Frontal cortex (tissue), 4 donors: ENCODE data around the gene DNAH2. TPM values are rescaled to one million over a fixed set of nuclear protein-coding genes. Genes with fewer than 3 reads are reported as not detected.

ENCODE experiments used
- DNase-seq, 2 donors: peaks; one replicate each; pipeline ENCODE4 v3.0.0; 2012; ENCODE audit warnings: low spot score in 2 of 2
- FAIRE-seq: peaks from 2 replicates; lab custom pipeline; 2012; peaks lifted over from hg19 to GRCh38; lab: Jason Lieb, UNC
- total RNA-seq: library from RNA; depleted of rRNA; stranded (reverse); fragments of >200 nt; gene quantifications from one replicate; pipeline ENCODE4 v1.2.3, GENCODE V29; 2014
- donor health status: control.
- donor health status: control.
- donor health status: control.

The DNAH2 gene
- total RNA-seq, 1 donor from 2014 or later: 1.2 TPM

DNA sequence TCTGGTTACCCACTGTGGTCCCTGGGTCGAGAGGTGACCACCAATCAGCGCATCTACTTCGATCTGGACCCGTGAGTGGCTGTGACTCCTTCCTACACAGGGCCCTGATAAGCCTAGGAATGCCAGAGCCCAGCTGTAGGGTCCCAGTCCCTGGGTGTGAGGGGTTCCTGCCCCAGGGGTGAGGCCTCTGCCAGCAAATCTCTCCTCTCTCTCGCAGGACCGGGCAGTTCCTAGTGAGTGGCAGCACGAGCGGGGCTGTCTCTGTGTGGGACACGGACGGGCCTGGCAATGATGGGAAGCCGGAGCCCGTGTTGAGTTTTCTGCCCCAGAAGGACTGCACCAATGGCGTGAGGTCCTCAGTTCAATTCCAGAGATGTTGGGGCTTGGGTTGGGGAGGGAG, 14.8 kb upstream of the DNAH2 start:
- DNase-seq: no peak
- no peak for FAIRE-seq

- DNase-seq: peak in 1 of 2 donors; percentile 55
- FAIRE-seq: no peak
Observed at GRCh38 chr17:7703584-7704479, 13.7 kb upstream of the DNAH2 start.

DNA sequence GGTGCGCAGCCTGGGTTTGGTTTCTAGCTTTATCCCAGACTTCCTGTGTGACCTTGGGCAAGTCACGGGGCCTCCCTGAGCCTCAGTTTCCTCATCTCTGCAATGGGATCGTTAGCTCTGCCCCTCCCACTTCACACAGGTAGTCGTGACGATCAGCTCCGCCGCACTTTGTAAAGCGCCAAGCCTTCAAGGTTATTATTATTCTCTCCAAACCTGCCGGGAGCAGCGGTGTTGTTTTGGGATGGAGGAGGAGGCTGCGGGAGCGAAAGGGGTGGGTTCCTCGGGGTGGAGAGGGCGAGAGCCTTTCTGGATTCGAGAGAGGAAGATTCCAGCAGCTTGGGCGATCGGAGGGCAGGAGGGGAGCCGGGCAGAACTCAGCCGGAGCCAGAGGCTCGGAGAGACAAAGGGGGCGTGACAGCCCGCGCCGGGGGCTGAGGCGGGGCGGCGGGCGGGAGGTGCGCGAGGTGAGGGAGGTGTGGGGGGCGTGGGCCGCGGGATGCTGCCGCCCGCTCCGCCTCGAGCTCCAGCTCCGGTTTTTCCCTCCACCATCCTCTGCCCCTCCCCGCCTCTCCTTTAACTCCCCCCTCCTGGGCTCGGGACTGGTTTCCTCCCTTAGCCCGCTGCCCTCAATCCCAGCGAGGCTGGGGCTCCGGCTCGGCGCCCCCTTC, 12.8 kb upstream of the DNAH2 start, which contains the start of gene EFNB3:
Gene EFNB3 (plus strand): TSS at position 602 of the 668 bp plus-strand sequence. CDS start 397 bp downstream, outside the sequence.
- no peak for FAIRE-seq
- no peak for DNase-seq

DNA sequence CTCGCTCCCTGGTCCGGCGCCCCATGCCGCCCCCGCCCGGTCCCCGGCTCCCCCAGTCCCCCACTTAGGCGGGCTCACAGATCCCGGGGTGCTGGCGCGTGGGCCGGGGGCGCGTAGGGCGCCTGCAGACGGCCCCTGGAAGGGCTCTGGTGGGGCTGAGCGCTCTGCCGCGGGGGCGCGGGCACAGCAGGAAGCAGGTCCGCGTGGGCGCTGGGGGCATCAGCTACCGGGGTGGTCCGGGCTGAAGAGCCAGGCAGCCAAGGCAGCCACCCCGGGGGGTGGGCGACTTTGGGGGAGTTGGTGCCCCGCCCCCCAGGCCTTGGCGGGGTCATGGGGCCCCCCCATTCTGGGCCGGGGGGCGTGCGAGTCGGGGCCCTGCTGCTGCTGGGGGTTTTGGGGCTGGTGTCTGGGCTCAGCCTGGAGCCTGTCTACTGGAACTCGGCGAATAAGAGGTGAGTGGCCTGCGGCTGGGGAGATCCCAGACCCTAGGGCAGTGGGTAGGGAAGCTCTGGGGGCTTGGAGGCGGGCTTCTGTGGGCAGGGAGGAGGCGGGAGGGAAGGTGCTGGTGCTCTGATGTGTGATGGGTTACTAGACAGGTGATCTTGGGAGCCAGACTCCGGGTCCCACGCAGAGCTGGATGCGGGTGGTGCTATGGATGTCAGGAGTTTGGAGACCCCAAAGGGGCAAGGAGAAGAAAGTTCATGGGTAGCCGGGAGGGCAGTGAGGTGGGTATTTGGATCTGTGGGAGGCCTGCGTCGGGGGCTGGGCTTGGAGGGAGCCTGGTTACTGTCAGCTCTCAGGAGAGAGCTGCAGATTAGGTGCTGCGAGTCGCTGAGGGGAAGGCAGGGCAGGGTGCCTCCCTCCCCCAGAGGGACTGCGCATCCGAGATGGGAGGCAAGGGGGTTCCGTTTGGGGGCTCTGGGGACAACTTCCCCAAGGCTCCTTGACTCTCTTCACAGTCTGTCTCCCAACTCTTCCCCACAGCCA, 12.0 kb upstream of the DNAH2 start:
- no peak for FAIRE-seq
- DNase-seq: no peak

DNA sequence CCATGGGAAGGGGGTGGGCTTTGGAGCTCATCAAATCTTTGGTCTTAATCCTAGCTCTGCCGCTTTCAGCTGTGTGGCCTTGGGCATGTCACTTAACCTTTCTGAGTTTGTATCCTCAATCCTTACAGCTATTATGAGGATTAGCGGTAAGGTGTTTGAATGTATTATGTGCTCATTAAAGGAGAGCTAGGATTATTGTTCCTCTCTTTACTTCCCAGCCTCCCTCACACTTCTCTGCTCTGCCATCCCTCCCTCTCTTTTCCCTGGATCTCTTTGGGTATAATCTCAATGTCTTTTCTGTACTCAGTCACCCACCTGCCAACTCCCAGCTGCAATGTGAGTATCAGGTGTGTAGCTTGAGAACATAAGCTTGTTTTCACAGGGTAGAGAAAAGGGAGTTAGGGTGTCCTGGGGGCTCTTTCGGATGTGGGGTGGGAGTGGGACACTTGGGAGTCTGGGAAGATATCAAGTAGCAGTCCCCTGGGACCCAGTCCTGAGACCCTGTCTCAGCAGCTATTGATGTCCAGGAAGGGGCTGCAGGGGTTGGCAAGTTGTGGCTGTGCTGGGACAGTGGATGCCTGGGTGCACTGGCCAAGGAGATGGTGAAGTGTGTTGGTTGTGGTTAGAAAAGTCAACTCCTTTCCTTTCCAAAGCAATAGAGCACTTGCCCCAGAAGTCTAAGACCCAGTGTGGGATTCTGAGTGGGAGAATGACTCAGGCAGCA, 10.8 kb upstream of the DNAH2 start:
- DNase-seq (no peak), FAIRE-seq (no peak)

DNA sequence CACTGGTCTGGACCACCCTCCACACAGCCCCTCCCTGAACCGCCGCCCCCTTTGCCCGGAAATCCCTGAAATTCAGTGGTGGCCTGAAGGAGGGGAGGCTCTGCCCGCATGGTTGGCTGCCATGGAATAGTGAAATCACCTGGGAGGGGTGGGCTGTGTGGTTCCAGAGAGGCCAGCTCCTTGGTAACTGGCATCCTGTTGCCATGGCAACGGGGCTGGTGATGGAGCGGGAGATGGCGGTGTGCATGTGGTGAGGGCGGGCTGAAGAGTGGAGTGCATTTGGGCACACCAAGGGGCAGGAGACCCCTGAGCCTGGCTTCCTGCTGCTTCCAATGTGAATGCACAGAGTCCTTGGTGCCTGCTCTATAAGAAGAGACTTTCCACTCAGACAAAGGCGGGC, 10.1 kb upstream of the DNAH2 start:
- no peak for DNase-seq
- FAIRE-seq: no peak

DNA sequence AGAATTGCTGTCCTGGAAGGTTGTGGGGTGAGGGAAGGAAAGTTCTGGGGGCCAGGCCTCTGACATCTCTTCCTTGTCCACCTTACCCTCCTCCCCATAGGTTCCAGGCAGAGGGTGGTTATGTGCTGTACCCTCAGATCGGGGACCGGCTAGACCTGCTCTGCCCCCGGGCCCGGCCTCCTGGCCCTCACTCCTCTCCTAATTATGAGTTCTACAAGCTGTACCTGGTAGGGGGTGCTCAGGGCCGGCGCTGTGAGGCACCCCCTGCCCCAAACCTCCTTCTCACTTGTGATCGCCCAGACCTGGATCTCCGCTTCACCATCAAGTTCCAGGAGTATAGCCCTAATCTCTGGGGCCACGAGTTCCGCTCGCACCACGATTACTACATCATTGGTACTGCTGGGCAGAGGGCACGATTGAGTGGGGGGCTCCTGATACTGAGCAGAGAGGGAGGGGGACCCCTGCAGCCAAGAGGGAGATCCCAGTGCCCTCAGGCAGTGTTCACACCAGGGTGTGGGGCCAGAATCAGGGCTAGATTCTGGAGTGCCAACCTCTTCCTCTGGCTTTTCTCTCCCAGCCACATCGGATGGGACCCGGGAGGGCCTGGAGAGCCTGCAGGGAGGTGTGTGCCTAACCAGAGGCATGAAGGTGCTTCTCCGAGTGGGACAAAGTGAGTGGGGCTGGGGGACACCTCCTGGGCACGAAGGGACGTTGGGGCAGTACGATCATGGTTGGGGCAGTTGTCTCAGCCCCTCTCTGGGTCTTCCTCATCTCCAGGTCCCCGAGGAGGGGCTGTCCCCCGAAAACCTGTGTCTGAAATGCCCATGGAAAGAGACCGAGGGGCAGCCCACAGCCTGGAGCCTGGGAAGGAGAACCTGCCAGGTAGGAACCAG, 9.4 kb upstream of the DNAH2 start:
- DNase-seq: no peak
- FAIRE-seq: no peak

DNA sequence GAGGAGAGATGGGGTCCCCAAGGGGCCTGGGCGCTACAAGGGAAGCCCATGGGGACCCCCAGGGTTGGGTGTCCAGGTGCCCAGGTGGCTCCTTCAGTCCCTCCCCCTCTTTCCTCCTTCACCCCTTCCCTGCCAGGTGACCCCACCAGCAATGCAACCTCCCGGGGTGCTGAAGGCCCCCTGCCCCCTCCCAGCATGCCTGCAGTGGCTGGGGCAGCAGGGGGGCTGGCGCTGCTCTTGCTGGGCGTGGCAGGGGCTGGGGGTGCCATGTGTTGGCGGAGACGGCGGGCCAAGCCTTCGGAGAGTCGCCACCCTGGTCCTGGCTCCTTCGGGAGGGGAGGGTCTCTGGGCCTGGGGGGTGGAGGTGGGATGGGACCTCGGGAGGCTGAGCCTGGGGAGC, 8.5 kb upstream of the DNAH2 start:
- FAIRE-seq (no peak), DNase-seq (no peak)

DNA sequence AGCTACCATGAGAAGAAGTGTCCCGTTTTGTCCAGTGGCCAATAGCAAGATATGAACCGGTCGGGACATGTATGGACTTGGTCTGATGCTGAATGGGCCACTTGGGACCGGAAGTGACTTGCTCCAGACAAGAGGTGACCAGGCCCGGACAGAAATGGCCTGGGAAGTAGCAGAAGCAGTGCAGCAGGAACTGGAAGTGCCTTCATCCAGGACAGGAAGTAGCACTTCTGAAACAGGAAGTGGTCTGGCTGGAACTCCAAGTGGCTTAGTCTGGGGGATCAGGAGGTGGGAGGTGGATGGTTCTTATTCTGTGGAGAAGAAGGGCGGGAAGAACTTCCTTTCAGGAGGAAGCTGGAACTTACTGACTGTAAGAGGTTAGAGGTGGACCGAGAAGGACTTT, 7.2 kb upstream of the DNAH2 start:
- DNase-seq: no peak
- FAIRE-seq: no peak

DNA sequence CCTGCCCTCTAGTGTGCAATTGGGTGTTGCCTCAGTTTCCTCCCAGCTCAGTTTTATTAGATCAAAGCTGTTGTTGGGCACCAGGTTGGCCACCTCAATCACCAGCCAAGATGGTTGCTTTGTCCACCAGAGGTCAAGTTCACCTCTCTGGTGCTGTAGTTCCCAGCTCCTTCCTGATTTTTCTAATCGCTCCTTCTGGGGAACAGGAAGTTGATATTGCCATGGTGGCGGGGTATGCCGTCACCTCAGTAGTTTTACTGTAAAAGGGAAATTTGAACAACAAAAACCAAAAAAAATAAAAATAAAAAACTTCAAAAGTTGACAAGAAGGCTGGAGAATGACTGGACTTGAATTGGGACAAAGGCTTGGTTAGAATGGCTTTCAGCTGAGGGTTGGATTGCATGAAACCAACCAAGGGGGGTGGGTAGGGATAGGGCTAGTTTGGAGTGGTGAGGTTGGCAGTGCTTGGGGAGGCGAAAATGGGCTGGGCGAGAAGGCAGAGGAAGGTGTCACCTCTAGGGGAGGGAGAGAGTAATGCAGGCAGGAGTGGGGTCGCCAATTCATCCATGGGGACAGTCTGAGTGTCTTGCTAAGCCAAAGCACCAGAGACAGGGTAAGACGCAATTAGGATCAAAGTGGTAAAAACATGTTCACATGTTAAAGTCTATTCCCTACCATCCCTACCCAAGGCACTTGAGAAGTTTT, 6.3 kb upstream of the DNAH2 start:
- FAIRE-seq (no peak), DNase-seq (no peak)

- no peak for DNase-seq
- no peak for FAIRE-seq
Observed at GRCh38 chr17:7712111-7712771, 5.3 kb upstream of the DNAH2 start.

DNA sequence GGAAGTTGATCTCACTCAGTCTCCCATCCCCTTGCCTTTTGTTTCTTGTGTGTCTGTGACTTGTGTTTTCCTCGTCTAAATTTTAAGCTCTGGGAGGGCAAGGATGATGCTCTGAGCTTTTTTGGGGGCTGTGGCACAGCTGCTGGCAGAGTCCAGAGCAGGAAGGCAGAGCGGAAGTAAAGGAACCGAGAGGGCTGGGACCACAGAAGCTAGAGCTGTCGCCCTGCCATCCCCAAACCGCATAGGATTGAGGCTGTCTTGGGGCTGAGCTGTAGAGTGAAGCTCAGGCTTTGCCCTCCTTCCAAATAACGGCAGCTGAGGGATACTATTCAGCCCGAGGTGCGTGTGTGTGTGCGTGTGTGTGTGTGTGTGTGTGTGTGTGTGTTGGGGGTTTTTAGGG, 3.8 kb upstream of the DNAH2 start:
- DNase-seq (no peak), FAIRE-seq (no peak)

DNA sequence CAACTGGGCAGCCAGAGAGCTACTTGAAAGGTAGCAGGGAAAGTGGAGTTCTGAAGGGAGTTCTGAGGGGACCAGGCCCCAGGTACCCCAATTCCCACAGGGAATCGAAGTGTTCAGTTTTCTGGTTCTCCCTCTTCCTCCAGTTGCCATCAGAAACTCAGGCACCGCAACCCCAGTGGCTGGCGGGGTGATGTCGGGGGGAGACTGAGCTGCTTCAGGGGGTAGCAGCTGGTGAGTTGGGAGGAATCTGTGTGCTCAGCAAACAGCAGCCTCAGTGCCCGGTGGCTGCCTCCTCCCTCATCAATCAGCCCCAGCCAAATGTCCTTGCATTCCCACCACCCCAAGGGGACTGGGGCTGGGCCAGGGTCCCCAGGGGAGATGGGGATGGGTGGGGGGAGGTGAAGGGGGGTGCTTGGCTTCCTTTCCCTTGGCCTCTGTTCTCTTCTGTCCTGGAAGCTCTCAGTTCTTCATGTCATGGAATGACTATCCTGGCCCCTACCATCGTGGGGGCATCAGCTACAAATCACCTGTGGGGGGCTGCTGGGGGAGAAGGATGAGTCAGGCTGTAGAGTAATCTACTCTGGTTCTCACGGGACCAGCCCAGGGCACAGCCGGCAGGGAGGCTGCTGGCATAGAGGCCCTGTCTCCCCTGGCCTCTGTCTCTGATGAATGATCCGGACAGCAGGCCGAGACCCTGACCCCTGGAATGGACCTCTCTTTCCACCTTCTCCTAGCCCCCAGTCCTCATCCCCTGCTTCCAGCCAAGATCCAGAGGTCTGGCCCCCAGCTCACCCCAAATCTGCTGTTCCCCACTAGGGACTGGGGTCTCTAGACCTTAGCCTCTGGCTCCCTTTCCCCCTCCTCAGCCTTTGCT, 2.6 kb upstream of the DNAH2 start:
- FAIRE-seq: no peak
- no peak for DNase-seq

DNA sequence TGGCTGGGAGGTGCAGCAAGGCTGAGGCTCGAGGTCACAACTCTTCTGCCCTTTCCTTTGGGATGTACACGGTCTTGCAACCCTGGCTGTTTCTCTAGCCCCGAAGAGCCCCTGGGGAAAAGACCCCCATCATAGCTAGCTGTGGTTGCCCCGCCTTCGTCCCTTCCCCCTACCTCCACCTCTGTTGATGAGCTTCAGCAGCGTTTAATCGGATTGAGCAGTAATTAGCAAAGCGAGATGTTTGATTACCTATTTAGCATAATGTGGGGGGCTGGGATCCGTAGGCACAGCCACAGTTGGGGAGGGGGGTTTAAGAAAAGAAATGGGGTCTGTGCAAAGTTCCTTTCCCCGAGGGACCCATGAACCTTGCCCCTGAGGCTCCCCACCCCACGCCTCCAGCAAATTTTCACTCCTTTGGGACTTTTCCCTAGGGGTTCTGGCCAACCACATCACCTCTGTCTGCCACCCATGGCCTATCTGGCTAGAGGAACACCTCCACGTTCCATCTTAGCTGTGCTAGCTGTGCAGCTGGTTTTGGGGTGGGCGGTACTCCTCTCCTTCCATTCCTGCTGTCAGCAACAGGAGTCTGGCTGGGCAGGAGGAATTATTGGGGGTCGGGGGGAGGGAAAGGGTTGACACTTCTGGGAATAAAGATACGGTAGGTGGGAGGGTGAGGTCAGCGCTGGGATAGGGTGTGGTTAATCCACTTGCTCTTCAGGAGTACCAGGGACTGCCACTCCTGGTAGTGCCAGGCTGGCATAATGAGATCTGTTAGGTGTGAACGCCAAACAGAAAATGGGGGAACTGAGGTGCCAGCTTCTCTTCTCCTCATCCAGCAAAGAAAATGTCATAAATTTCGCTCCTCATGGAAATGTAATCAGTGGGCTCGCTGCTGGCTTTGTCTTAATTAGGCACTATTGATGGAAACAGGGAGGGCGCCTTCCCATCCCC, 1.3 kb upstream of the DNAH2 start:
- FAIRE-seq (no peak), DNase-seq (no peak)

DNA sequence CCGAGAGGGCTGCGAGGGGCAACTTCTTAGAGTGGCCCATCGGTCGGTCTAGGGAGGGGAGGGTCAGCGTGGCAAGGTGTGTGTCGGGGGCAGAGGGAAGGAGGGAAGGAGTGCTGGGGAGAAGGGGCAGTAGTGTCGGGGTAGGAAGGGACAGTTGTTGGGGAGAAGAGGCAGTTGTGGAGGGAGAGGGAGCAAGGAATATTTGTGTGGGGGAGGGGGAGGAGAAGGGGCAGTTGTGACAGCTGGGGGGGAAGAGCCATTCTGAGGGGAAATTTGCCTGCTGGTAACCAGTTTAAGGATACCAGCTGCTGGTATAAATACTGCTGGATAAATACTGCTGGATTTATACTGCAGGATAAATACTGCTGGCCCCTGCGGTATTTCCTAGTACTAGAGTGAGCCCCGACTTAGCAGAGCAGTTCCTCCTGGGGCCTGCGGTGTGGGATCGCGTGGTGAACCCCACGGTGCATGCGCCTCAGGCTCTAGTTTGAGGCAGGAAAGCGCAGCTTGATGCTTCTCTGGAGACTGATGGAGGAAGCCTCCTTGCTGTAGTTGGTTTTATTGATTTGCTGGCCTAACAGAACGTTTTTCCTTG, 309 bp downstream of the DNAH2 start:
- no peak for FAIRE-seq
- no peak for DNase-seq
